Measurements from ENCODE around the gene TXNL4A. TPM values are rescaled to one million over a fixed set of nuclear protein-coding genes. Genes with fewer than 3 reads are reported as not detected.

TXNL4A gene
- total RNA-seq, 1 donor from 2014 or later: 76.7 TPM

- no peak for DNase-seq (ENCODE audit: low spot score)
These were observed 52.4 kb downstream of the TXNL4A start for GRCh38 chr18:79935925-79936324.

GRCh38 chr18:79935499-79935898 is 52.9 kb downstream of the TXNL4A start:
- DNase-seq (ENCODE audit: low spot score): no peak

- no peak for DNase-seq (ENCODE audit: low spot score)
These were observed 53.3 kb downstream of the TXNL4A start for GRCh38 chr18:79935098-79935480.

- no peak for DNase-seq (ENCODE audit: low spot score)
These were observed 53.9 kb downstream of the TXNL4A start for GRCh38 chr18:79934311-79935097.

GRCh38 chr18:79933765-79934164 is 54.6 kb downstream of the TXNL4A start:
- DNase-seq (ENCODE audit: low spot score): no peak

- no peak for DNase-seq (ENCODE audit: low spot score)
These were observed 55.5 kb downstream of the TXNL4A start for GRCh38 chr18:79932907-79933306.

GRCh38 chr18:79931475-79931874 is 56.9 kb downstream of the TXNL4A start:
- no peak for DNase-seq (ENCODE audit: low spot score)

- no peak for DNase-seq (ENCODE audit: low spot score)
These were observed 58.2 kb downstream of the TXNL4A start for GRCh38 chr18:79930020-79930642.

GRCh38 chr18:79928563-79928960 is 59.8 kb downstream of the TXNL4A start:
- DNase-seq (ENCODE audit: low spot score): no peak

- no peak for DNase-seq (ENCODE audit: low spot score)
These were observed 60.5 kb downstream of the TXNL4A start for GRCh38 chr18:79927607-79928562.

GRCh38 chr18:79926715-79927606 is 61.4 kb downstream of the TXNL4A start:
- DNase-seq (ENCODE audit: low spot score): no peak

GRCh38 chr18:79926306-79926705 is 62.1 kb downstream of the TXNL4A start:
- no peak for DNase-seq (ENCODE audit: low spot score)

- DNase-seq (ENCODE audit: low spot score): no peak
These were observed 63.3 kb downstream of the TXNL4A start for GRCh38 chr18:79924814-79925731.

GRCh38 chr18:79923896-79924585 is 64.3 kb downstream of the TXNL4A start:
- DNase-seq (ENCODE audit: low spot score): no peak

GRCh38 chr18:79922971-79923411 is 65.4 kb downstream of the TXNL4A start:
- DNase-seq (ENCODE audit: low spot score): no peak

GRCh38 chr18:79921984-79922965 is 66.1 kb downstream of the TXNL4A start:
- DNase-seq (ENCODE audit: low spot score): no peak

Measured in mucosa of gallbladder (tissue), 1 donor.